ENCODE data around the gene TSPO2.

GRCh38 chr6:41039060-41039998 is 2.9 kb upstream of the TSPO2 start, which contains the start of gene UNC5CL:
- no peak for TF ChIP-seq CTCF (IDR thresholded peaks at IDR 0.05)
- no peak for TF ChIP-seq POLR2A (IDR thresholded peaks at IDR 0.05)
